Stimulated activated CD4-positive, alpha-beta T cell treated with anti-CD3 and anti-CD28 coated beads, Interleukin-4, amount 100 ng/mL, for 48 hours (primary cell): ENCODE data around the gene KLHL22.
"Not testable (repeated sequence)": the region's sequence is repeated elsewhere in the genome, so short reads cannot be mapped to it uniquely, and the experiment has no call there.

Experiments used
- DNase-seq, 2 donors: peaks; one replicate each; pipeline ENCODE4 v3.0.0-alpha.2; 2020; ENCODE audit warnings: low read depth in 2 of 2

KLHL22 gene

GRCh38 chr22:20400606-20401375 lies 94.8 kb downstream of the KLHL22 start:
- DNase-seq = no peak

- DNase-seq = no peak
Measured at GRCh38 chr22:20399866-20400605, 95.6 kb downstream of the KLHL22 start.

GRCh38 chr22:20398420-20398819 lies 97.2 kb downstream of the KLHL22 start:
- DNase-seq = no peak

GRCh38 chr22:20397498-20397897 lies 98.1 kb downstream of the KLHL22 start:
- no peak for DNase-seq

- no peak for DNase-seq
Measured at GRCh38 chr22:20396639-20397038, 99.0 kb downstream of the KLHL22 start.

- no peak for DNase-seq
Measured at GRCh38 chr22:20395907-20396287, 99.7 kb downstream of the KLHL22 start.

- DNase-seq = no peak
Measured at GRCh38 chr22:20395181-20395906, 100.3 kb downstream of the KLHL22 start.

- peak; percentile 64 to 78 for DNase-seq
Measured at GRCh38 chr22:20393705-20394476, 101.7 kb downstream of the KLHL22 start, which contains the start of gene ZNF74. Gene ZNF74 (plus strand): TSS chr22:20394151. CDS start chr22:20394629, 478 bp downstream.

- DNase-seq = no peak
Measured at GRCh38 chr22:20392983-20393704, 102.5 kb downstream of the KLHL22 start.

- DNase-seq = not testable (repeated sequence)
Measured at GRCh38 chr22:20392365-20392881, 103.2 kb downstream of the KLHL22 start.
